B cell (primary cell): ENCODE data around the gene UNC5C. TPM values are rescaled to one million over a fixed set of nuclear protein-coding genes. Genes with fewer than 3 reads are reported as not detected.

Experiments
- ATAC-seq: fragments of 200-7000 bp; cut with Tn5 transposase; one replicate; pipeline ENCODE4 v1.10.0; 2021; ENCODE audit warnings: low read depth, mild to moderate bottlenecking, moderate number of reproducible peaks, moderate library complexity
- CTCF ChIA-PET: fragments of 350-600 bp; sonication (Branson Sonifier 250); formaldehyde crosslinking; loops from one replicate; lab custom pipeline; 2021; ENCODE audit warnings: antibody characterized with exemption, inconsistent platforms; lab: Charles Lee
- POLR2A ChIA-PET: fragments of 350-600 bp; sonication (Branson Sonifier 250); formaldehyde crosslinking; loops from one replicate; lab custom pipeline; 2021; ENCODE audit warnings: antibody characterized with exemption; lab: Charles Lee
- DNase-seq: peaks from one replicate; pipeline ENCODE4 v3.0.0; 2013
- H2AFZ ChIP-seq: 2 replicates; pipeline ENCODE4 v1.6.1; 2012; ENCODE audit warnings: mild to moderate bottlenecking, low read depth, low read length; ENCODE audit not compliant: insufficient read depth, poor library complexity, severe bottlenecking
- H3K27ac ChIP-seq, 2 donors: 1 replicate in 1 of 2; 2 replicates in 1 of 2; pipeline ENCODE4 v1.5.1; 2012 to 2013; ENCODE audit warnings: low read length in 2 of 2, mild to moderate bottlenecking in 2 of 2, moderate library complexity in 1 of 2
- H3K27me3 ChIP-seq, 4 experiments: fragments of 200-600 bp in 1 of 4; sonication (generic) in 1 of 4; replicated peaks in 1 of 4; 1 replicate in 2 of 4; 2 replicates in 2 of 4; pipeline versions ENCODE4 v1.6.1 to v1.7.0; 2013 to 2016; ENCODE audit warnings: low read length in 3 of 4, mild to moderate bottlenecking in 2 of 4, mixed read lengths in 1 of 4, moderate library complexity in 1 of 4; ENCODE audit not compliant: insufficient read depth in 4 of 4, control insufficient read depth in 3 of 4; ENCODE audit errors: control extremely low read depth in 1 of 4
- H3K36me3 ChIP-seq, 2 experiments: replicated peaks in 1 of 2; 1 replicate in 1 of 2; 2 replicates in 1 of 2; pipeline versions ENCODE4 v1.6.1 to v1.7.1; 2013; ENCODE audit warnings: low read length in 1 of 2; ENCODE audit not compliant: insufficient read depth in 2 of 2, control insufficient read depth in 1 of 2; ENCODE audit errors: control extremely low read depth in 1 of 2, extremely low read depth in 1 of 2
- H3K4me1 ChIP-seq, 2 donors: fragments of 200-600 bp in 1 of 2; sonication (generic) in 1 of 2; 1 replicate in 1 of 2; 2 replicates in 1 of 2; pipeline versions ENCODE4 v1.5.1 to v1.6.1; 2013 to 2017; ENCODE audit warnings: low read length in 2 of 2; ENCODE audit not compliant: control insufficient read depth in 2 of 2, insufficient read depth in 2 of 2
- H3K4me2 ChIP-seq: replicated peaks from 2 replicates; pipeline ENCODE3; 2012; ENCODE audit warnings: mild to moderate bottlenecking, low read depth, low read length; ENCODE audit not compliant: poor library complexity, severe bottlenecking
- H3K4me3 ChIP-seq, 5 experiments: fragments of 200-600 bp in 1 of 5; sonication (generic) in 1 of 5; 1 replicate in 3 of 5; 2 replicates in 2 of 5; pipeline versions ENCODE4 v1.5.1 to v1.7.0; 2011 to 2016; ENCODE audit warnings: low read length in 4 of 5, mild to moderate bottlenecking in 4 of 5, low read depth in 2 of 5, control low read depth in 1 of 5, moderate library complexity in 1 of 5; ENCODE audit not compliant: insufficient read depth in 1 of 5; ENCODE audit errors: control extremely low read depth in 1 of 5, extremely low read depth in 1 of 5
- H3K79me2 ChIP-seq: fragments of 200-600 bp; sonication (generic); one replicate; pipeline ENCODE4 v1.6.0; 2016; ENCODE audit warnings: low read length; ENCODE audit not compliant: control insufficient read depth, insufficient read depth
- H3K9ac ChIP-seq: fragments of 200-600 bp; sonication (generic); 2 replicates; pipeline ENCODE4 v1.6.1; 2017; ENCODE audit warnings: mild to moderate bottlenecking, low read length, moderate library complexity
- H3K9me3 ChIP-seq, 3 donors: one replicate each; pipeline versions ENCODE4 v1.6.1 to v1.7.1; 2013; ENCODE audit warnings: low read length in 2 of 3; ENCODE audit not compliant: control insufficient read depth in 2 of 3, insufficient read depth in 1 of 3; ENCODE audit errors: control extremely low read depth in 1 of 3
- H4K20me1 ChIP-seq: 2 replicates; pipeline ENCODE4 v1.6.0; 2012; ENCODE audit warnings: mild to moderate bottlenecking, low read length; ENCODE audit not compliant: insufficient read depth, control insufficient read depth, poor library complexity, severe bottlenecking
- H3K27ac Mint-ChIP-seq: one replicate; pipeline ENCODE4 v1.8.0; 2021; ENCODE audit warnings: mixed read lengths
- H3K27me3 Mint-ChIP-seq: one replicate; pipeline ENCODE4 v1.8.0; 2021; ENCODE audit warnings: mixed read lengths
- H3K4me1 Mint-ChIP-seq: one replicate; pipeline ENCODE4 v1.8.0; 2021; ENCODE audit warnings: mixed read lengths
- H3K4me3 Mint-ChIP-seq: one replicate; pipeline ENCODE4 v1.8.0; 2021; ENCODE audit warnings: mixed read lengths
- H3K9me3 Mint-ChIP-seq: one replicate; pipeline ENCODE4 v1.8.0; 2022; ENCODE audit warnings: mixed read lengths; ENCODE audit not compliant: insufficient read depth
- CTCF ChIP-seq: fragments of 200-600 bp; IDR thresholded peaks from one replicate; pipeline ENCODE4 v1.8.0; 2022; ENCODE audit warnings: antibody characterized with exemption, mild to moderate bottlenecking
- EZH2 ChIP-seq: IDR thresholded peaks from 2 replicates; pipeline ENCODE4 v1.6.1; 2012; ENCODE audit warnings: borderline replicate concordance, low read depth, mild to moderate bottlenecking, moderate library complexity, low read length; ENCODE audit not compliant: insufficient read depth, poor library complexity, severe bottlenecking
- WGBS: methylation state at CpG from one replicate; pipeline ENCODE4 v1.1.5; 2013; ENCODE audit warnings: missing lambda C conversion rate; ENCODE audit not compliant: insufficient coverage; 5-methylcytosine and 5-hydroxymethylcytosine counted together
- intact Hi-C: fragments of 100-400 bp; cut with micrococcal nuclease; formaldehyde crosslinking; loops from one replicate; pipeline ENCODE4 v1.10.0; 2022
- polyA plus RNA-seq: library from polyadenylated mRNA; depleted of rRNA; stranded (reverse); fragments of >200 nt; gene quantifications from 2 replicates; pipeline ENCODE4 v1.2.3, GENCODE V29; 2012
- total RNA-seq, 2 donors: library from RNA; stranded (reverse); fragments of 120-200 nt in 1 of 2; gene quantifications; 1 replicate in 1 of 2; 2 replicates in 1 of 2; pipeline versions ENCODE4 v1.2.3 to v1.2.4, GENCODE V29; 2013 to 2022

The UNC5C gene
- total and polyA plus RNA-seq, 2 donors (not counting 1 experiment from before 2014, with no cell fraction given) = not detected

GRCh38 chr4:95377366-95377900 lies 171.3 kb downstream of the UNC5C start:
- TF ChIP-seq EZH2 (no peak), CTCF (no peak)
- no peak overlapping the region for H3K4me3 Mint-ChIP-seq
- H3K27me3 Mint-ChIP-seq = no peaks in the 10 kb centered on the region
- Histone ChIP-seq H3K36me3 (no peaks in the 10 kb centered on the region), H3K27me3 (no peaks in the 10 kb centered on the region), H4K20me1 (no peaks in the 10 kb centered on the region), H3K9ac (no peak overlapping the region), H3K4me1 (no peaks in the 10 kb centered on the region), H3K4me3 (no peak overlapping the region), H3K9me3 (no peaks in the 10 kb centered on the region), H3K27ac (no peak overlapping the region), H3K4me2 (no peak overlapping the region), H3K79me2 (no peaks in the 10 kb centered on the region), H2AFZ (no peak overlapping the region)
- POLR2A ChIA-PET = no interaction called here
- CTCF ChIA-PET = no interaction called here
- DNase-seq (no peak), ATAC-seq (no peak)
- no peak overlapping the region for H3K27ac Mint-ChIP-seq
- WGBS = 80% methylated on average over 1 of the region's 4 CpGs
- H3K9me3 Mint-ChIP-seq = no peaks in the 10 kb centered on the region
- intact Hi-C loops = no loop called here
- H3K4me1 Mint-ChIP-seq = no peaks in the 10 kb centered on the region

GRCh38 chr4:95371476-95372224 lies 177.1 kb downstream of the UNC5C start:
- no peak overlapping the region for H3K27ac Mint-ChIP-seq
- POLR2A ChIA-PET = no interaction called here
- H3K4me3 ChIP-seq = no peak overlapping the region

More at GRCh38 chr4:95371476-95372224, 177.1 kb downstream of the UNC5C start:
- no peaks in the 10 kb centered on the region for H3K27me3 Mint-ChIP-seq
- Histone ChIP-seq H3K27ac (no peak overlapping the region), H3K9me3 (peaks cover 0 to 5% (median 0%) of the 10 kb centered on the region in 3 donors), H2AFZ (no peak overlapping the region), H4K20me1 (no peaks in the 10 kb centered on the region), H3K79me2 (no peaks in the 10 kb centered on the region), H3K9ac (no peak overlapping the region), H3K36me3 (no peaks in the 10 kb centered on the region), H3K4me1 (no peaks in the 10 kb centered on the region), H3K27me3 (no peaks in the 10 kb centered on the region), H3K4me2 (no peak overlapping the region)
- no peaks in the 10 kb centered on the region for H3K9me3 Mint-ChIP-seq
- no CpG with 5 or more reads among the region's 3 CpGs for WGBS
- TF ChIP-seq EZH2 (no peak), CTCF (no peak)
- intact Hi-C loops = no loop called here
- ATAC-seq = no peak
- CTCF ChIA-PET = no interaction called here
- no peak overlapping the region for H3K4me3 Mint-ChIP-seq
- no peaks in the 10 kb centered on the region for H3K4me1 Mint-ChIP-seq
- no peak for DNase-seq
